Thyroid gland (tissue), 4 donors: Measurements from ENCODE around the gene PPP6C.

Experiments used
- POLR2A ChIP-seq, 2 donors: fragments of 450-650 bp; IDR thresholded peaks; one replicate each; pipeline ENCODE4 v1.6.1; 2017; ENCODE audit warnings: antibody characterized with exemption in 2 of 2, mild to moderate bottlenecking in 2 of 2, moderate library complexity in 1 of 2
- TF ChIP-seq, protein P1 (sequence below), 6 experiments: fragments of 200-600 bp in 3 of 6; fragments of 450-650 bp in 3 of 6; sonication (generic) in 3 of 6; IDR thresholded peaks; one replicate each; pipeline ENCODE4 v1.5.1; 2016 to 2019; ENCODE audit warnings: antibody characterized with exemption in 6 of 6, mild to moderate bottlenecking in 2 of 6, inconsistent platforms in 1 of 6, moderate library complexity in 1 of 6

DNA sequence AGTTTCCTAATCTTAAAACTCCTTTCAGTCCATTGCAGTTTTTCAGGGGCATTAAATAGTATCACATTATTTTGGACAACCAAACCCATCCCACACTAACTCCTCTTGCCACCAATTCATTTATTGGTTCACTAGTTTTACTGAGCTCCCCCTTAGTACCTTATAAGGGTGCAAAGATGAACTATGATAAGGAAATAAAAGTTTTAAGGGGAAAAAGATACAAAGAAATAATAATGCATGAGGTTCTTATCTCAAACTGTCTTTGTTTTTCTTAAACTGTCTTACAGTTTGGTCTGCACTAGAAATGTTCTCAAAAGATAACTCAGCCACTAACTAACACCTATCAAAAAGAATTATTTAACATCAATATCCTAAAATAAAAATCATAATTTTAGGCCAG, 54.6 kb downstream of the PPP6C start:
- TF ChIP-seq, protein P1, sequence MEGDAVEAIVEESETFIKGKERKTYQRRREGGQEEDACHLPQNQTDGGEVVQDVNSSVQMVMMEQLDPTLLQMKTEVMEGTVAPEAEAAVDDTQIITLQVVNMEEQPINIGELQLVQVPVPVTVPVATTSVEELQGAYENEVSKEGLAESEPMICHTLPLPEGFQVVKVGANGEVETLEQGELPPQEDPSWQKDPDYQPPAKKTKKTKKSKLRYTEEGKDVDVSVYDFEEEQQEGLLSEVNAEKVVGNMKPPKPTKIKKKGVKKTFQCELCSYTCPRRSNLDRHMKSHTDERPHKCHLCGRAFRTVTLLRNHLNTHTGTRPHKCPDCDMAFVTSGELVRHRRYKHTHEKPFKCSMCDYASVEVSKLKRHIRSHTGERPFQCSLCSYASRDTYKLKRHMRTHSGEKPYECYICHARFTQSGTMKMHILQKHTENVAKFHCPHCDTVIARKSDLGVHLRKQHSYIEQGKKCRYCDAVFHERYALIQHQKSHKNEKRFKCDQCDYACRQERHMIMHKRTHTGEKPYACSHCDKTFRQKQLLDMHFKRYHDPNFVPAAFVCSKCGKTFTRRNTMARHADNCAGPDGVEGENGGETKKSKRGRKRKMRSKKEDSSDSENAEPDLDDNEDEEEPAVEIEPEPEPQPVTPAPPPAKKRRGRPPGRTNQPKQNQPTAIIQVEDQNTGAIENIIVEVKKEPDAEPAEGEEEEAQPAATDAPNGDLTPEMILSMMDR (IDR thresholded peaks at IDR 0.05), result no peak
- no peak for TF ChIP-seq POLR2A (IDR thresholded peaks at IDR 0.05)
